KMS-11 (cell line): ENCODE data around the gene CBX8.

Experiments
- H2AFZ ChIP-seq: fragments of 200-600 bp; sonication (generic); 2 replicates; pipeline ENCODE4 v1.6.1; 2016; ENCODE audit warnings: antibody characterized with exemption, mixed run types, low read depth
- H3K27ac ChIP-seq: fragments of 200-600 bp; sonication (generic); 2 replicates; pipeline ENCODE4 v1.6.1; 2016; ENCODE audit warnings: mild to moderate bottlenecking, mixed run types
- H3K27me3 ChIP-seq: fragments of 200-600 bp; sonication (generic); 2 replicates; pipeline ENCODE4 v1.6.1; 2017; ENCODE audit warnings: mild to moderate bottlenecking, low read depth, mixed run types, moderate library complexity; ENCODE audit not compliant: insufficient read depth
- H3K36me3 ChIP-seq: fragments of 200-600 bp; sonication (generic); 2 replicates; pipeline ENCODE4 v1.6.1; 2017; ENCODE audit warnings: mild to moderate bottlenecking, mixed run types; ENCODE audit not compliant: insufficient read depth
- H3K4me1 ChIP-seq: fragments of 200-600 bp; sonication (generic); 2 replicates; pipeline ENCODE4 v1.6.1; 2016; ENCODE audit warnings: mild to moderate bottlenecking, low read depth, mixed run types; ENCODE audit not compliant: poor library complexity, severe bottlenecking
- H3K4me2 ChIP-seq: fragments of 200-600 bp; sonication (generic); 2 replicates; pipeline ENCODE4 v1.7.0; 2016; ENCODE audit warnings: mild to moderate bottlenecking, mixed run types
- H3K4me3 ChIP-seq: fragments of 200-600 bp; sonication (generic); IDR thresholded peaks from 2 replicates; pipeline ENCODE4 v1.6.1; 2017; ENCODE audit warnings: low read depth, low read length, mixed read lengths; ENCODE audit not compliant: insufficient read depth
- H3K79me2 ChIP-seq: fragments of 200-600 bp; sonication (generic); 2 replicates; pipeline ENCODE4 v1.6.1; 2016; ENCODE audit warnings: low read depth, mixed run types; ENCODE audit not compliant: insufficient read depth
- H3K9ac ChIP-seq: fragments of 200-600 bp; sonication (generic); 2 replicates; pipeline ENCODE4 v1.6.1; 2016; ENCODE audit warnings: mild to moderate bottlenecking, mixed run types
- H4K20me1 ChIP-seq: fragments of 200-600 bp; sonication (generic); 2 replicates; pipeline ENCODE4 v1.6.1; 2016; ENCODE audit warnings: mild to moderate bottlenecking, mixed run types; ENCODE audit not compliant: insufficient read depth
- CTCF ChIP-seq: fragments of 200-600 bp; sonication (generic); conservative IDR thresholded peaks from 2 replicates; pipeline ENCODE4 v1.6.1; 2017; ENCODE audit warnings: low read depth, mild to moderate bottlenecking, antibody characterized with exemption, low read length, moderate library complexity, mixed read lengths

The CBX8 gene

DNA sequence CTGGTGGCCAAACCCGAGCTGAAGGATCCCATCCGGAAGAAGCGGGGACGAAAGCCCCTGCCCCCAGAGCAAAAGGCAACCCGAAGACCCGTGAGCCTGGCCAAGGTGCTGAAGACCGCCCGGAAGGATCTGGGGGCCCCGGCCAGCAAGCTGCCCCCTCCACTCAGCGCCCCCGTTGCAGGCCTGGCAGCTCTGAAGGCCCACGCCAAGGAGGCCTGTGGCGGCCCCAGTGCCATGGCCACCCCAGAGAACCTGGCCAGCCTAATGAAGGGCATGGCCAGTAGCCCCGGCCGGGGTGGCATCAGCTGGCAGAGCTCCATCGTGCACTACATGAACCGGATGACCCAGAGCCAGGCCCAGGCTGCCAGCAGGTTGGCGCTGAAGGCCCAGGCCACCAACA, 13.0 kb downstream of the CBX8 start:
- no peaks in the 10 kb centered on the region for H3K36me3 ChIP-seq
- H3K4me3 ChIP-seq, result no peak overlapping the region
- no peak overlapping the region for H3K4me2 ChIP-seq
- H3K9ac ChIP-seq, result no peak overlapping the region
- H3K27me3 ChIP-seq, result peaks cover 15% of the 10 kb centered on the region
- TF ChIP-seq CTCF, result no peak
- H3K79me2 ChIP-seq, result 0 out of 2 replicates have a peak, but pooled peaks cover 4% of the 10 kb centered on the region
- H4K20me1 ChIP-seq, result no peaks in the 10 kb centered on the region
- H3K4me1 ChIP-seq, result peaks cover 16% of the 10 kb centered on the region
- H3K27ac ChIP-seq, result no peak overlapping the region
- no peak overlapping the region for H2AFZ ChIP-seq

DNA sequence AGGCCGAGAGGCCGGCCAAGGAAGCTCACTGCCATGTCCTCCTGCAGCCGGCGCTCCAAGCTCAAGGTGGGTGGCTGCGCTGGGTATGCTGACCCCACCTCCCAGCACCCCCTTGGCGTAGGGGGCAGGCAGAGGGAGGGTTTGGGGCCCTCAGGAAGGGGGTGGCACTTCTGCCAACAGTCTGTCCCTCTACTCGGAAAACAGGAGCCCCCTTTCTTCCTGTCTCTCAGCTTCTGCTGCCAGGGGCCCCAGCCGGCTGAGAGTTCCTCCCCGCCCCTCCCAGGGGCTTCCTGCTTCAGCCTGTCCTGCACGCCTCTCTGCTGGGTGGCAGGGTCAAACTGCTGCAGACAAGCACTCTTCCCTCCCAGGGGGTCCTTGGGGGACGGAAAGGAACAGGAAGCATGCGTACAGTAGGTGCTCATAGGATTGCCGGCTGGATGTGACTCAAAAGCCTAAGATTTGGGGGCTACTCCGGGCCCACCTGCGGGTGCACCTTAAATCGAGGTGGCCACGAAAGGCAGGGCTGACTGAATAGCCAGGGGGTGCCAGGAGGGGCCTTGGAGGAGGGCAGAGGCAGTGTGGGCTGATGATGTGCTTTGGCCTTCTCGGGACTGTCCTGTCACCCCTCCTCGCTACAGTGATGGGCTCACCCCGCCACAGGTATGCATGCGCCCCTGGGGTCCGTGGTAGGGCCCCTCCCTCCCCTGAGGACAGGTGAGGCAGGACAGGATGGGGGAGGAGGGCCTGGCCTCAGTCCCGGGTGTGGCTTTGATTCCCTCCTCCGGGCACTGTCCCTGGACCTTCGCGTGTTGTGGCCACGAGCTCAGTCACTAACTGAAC, 14.9 kb downstream of the CBX8 start:
- TF ChIP-seq CTCF, result no peak
- Histone ChIP-seq H3K4me2 (no peak overlapping the region), H3K79me2 (0 out of 2 replicates have a peak, but pooled peaks cover 5% of the 10 kb centered on the region), H2AFZ (no peak overlapping the region), H3K4me1 (peaks cover 22% of the 10 kb centered on the region), H4K20me1 (no peaks in the 10 kb centered on the region), H3K36me3 (no peaks in the 10 kb centered on the region), H3K4me3 (no peak overlapping the region), H3K9ac (no peak overlapping the region), H3K27ac (no peak overlapping the region), H3K27me3 (peaks cover 5% of the 10 kb centered on the region)

DNA sequence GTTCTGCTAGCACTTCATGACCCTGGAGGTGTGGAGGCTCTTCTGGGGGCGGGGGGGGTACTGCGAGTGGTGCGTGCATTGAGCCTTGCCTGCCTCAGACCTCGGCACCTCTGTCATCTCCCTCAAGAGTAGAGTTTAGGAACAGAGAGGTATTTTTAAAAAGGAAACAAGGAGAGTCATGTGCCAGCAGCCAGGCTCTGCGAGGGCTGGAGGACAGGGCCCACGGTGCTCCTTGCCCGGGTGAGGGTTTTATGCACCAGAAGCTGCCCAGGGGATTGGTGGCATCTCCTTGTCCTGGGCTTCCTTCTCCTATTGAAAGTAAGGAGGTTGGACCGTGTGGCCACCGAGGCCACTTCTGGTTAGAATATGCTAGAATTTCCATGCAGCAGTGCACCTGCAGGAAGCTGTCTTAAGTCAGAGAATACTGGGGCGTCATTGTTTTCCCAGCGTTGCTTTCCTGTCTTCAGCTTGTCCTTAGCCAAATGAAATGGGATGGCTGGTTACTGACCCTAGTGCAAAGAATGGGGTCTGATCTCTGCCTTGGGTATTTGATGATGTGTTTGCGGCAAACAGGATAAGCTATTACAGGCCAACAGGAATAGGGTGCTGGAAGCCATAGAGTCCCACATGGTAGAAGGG, 15.7 kb downstream of the CBX8 start:
- Histone ChIP-seq H3K36me3 (no peaks in the 10 kb centered on the region), H3K27ac (no peak overlapping the region), H3K9ac (no peak overlapping the region)

More for the DNA sequence above, 15.7 kb downstream of the CBX8 start:
- H3K4me3 ChIP-seq, result no peak overlapping the region
- no peak for TF ChIP-seq CTCF
- 0 out of 2 replicates have a peak, but pooled peaks cover 5% of the 10 kb centered on the region for H3K79me2 ChIP-seq
- no peaks in the 10 kb centered on the region for H4K20me1 ChIP-seq
- no peak overlapping the region for H2AFZ ChIP-seq
- peaks cover 24% of the 10 kb centered on the region for H3K4me1 ChIP-seq
- H3K27me3 ChIP-seq, result peaks cover 13% of the 10 kb centered on the region
- H3K4me2 ChIP-seq, result no peak overlapping the region
